Fibroblast of lung (primary cell): ENCODE data around the gene BCAR3. TPM values are rescaled to one million over a fixed set of nuclear protein-coding genes. Genes with fewer than 3 reads are reported as not detected.
A peak's percentile ranks its signal among the peaks of the same experiment; 100 is the strongest.

Experiments used
- DNase-seq, 2 donors: peaks; one replicate each; pipeline versions ENCODE4 v3.0.0 to v3.0.0-alpha.2; 2010; ENCODE audit warnings: low read depth in 2 of 2
- H2AFZ ChIP-seq: 2 replicates; pipeline ENCODE4 v1.5.1; 2012; ENCODE audit warnings: low read length, control low read depth, inconsistent platforms
- H3K27ac ChIP-seq: 2 replicates; pipeline ENCODE4 v1.5.1; 2011; ENCODE audit warnings: low read length, control low read depth; ENCODE audit not compliant: insufficient read depth
- H3K27me3 ChIP-seq: 2 replicates; pipeline ENCODE4 v1.5.1; 2011; ENCODE audit warnings: mild to moderate bottlenecking, low read length; ENCODE audit not compliant: control insufficient read depth, insufficient read depth
- H3K36me3 ChIP-seq: 2 replicates; pipeline ENCODE4 v1.5.1; 2011; ENCODE audit warnings: low read length; ENCODE audit not compliant: control insufficient read depth, insufficient read depth
- H3K4me1 ChIP-seq: 2 replicates; pipeline ENCODE4 v1.5.1; 2011; ENCODE audit warnings: low read length; ENCODE audit not compliant: control insufficient read depth, insufficient read depth; ENCODE audit errors: extremely low read depth
- H3K4me2 ChIP-seq: 2 replicates; pipeline ENCODE4 v1.5.1; 2011; ENCODE audit warnings: low read length, control low read depth; ENCODE audit not compliant: insufficient read depth; ENCODE audit errors: extremely low read depth
- H3K4me3 ChIP-seq, 4 experiments: fragments of 200-600 bp in 1 of 4; sonication (generic) in 1 of 4; replicated peaks in 1 of 4; 2 replicates each; pipeline ENCODE4 v1.5.1; 2011 to 2016; ENCODE audit warnings: low read length in 4 of 4, low read depth in 3 of 4, mild to moderate bottlenecking in 3 of 4, control low read depth in 2 of 4, inconsistent platforms in 1 of 4, mixed read lengths in 1 of 4; ENCODE audit not compliant: insufficient read depth in 1 of 4; ENCODE audit errors: control extremely low read depth in 1 of 4
- H3K79me2 ChIP-seq: 2 replicates; pipeline ENCODE4 v1.5.1; 2012; ENCODE audit warnings: mild to moderate bottlenecking, low read length, inconsistent platforms; ENCODE audit not compliant: control insufficient read depth, insufficient read depth
- H3K9ac ChIP-seq: 2 replicates; pipeline ENCODE4 v1.5.1; 2011; ENCODE audit warnings: mild to moderate bottlenecking, low read length, control low read depth; ENCODE audit not compliant: insufficient read depth
- H3K9me3 ChIP-seq: 2 replicates; pipeline ENCODE4 v1.5.1; 2012; ENCODE audit warnings: low read depth, low read length; ENCODE audit not compliant: control insufficient read depth, insufficient read depth
- H4K20me1 ChIP-seq: 2 replicates; pipeline ENCODE4 v1.5.1; 2011; ENCODE audit warnings: low read length; ENCODE audit not compliant: control insufficient read depth, insufficient read depth; ENCODE audit errors: extremely low read depth
- CTCF ChIP-seq, 2 donors: IDR thresholded peaks in 1 of 2; conservative IDR thresholded peaks in 1 of 2; 1 replicate in 1 of 2; 2 replicates in 1 of 2; pipeline ENCODE4 v1.5.1; 2011 to 2012; ENCODE audit warnings: low read length in 2 of 2, control low read depth in 1 of 2, inconsistent platforms in 1 of 2, low read depth in 1 of 2, mild to moderate bottlenecking in 1 of 2
- EZH2 ChIP-seq: IDR thresholded peaks from 2 replicates; pipeline ENCODE4 v1.5.1; 2012; ENCODE audit warnings: low read length, control low read depth, mild to moderate bottlenecking; ENCODE audit errors: missing control alignments
- polyA plus RNA-seq, 2 donors: library from polyadenylated mRNA; depleted of rRNA in 1 of 2; stranded (reverse) in 1 of 2; unstranded in 1 of 2; fragments of >200 nt; gene quantifications; 2 replicates each; pipeline ENCODE4 v1.2.1, GENCODE V29; 2011 to 2012; ENCODE audit warnings: missing spikeins in 1 of 2
- total RNA-seq: library from RNA; depleted of rRNA; stranded (reverse); fragments of >200 nt; gene quantifications from 2 replicates; pipeline ENCODE4 v1.2.1, GENCODE V29; 2014

The BCAR3 gene
- total and polyA plus RNA-seq, 2 donors (not counting 1 experiment from before 2014, with no cell fraction given) = 12.6 to 35.2 TPM

DNA sequence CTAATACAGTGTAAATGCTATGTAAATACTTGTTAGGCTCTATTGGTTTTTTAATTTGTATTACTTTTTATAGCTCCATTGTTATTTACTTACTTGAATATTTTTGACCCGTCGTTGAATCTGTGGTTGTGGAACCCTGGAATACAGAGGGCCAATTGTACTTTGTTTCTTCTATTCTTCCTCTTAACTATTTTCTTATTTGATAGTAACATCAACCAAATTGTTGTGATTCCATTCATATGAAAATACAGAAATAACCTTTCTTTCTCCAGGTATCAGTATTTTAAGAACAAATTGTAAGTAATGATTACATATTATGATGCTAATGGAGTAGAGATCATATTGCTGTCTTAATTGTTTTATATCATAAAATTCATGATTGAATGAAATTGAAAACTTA, 160.0 kb downstream of the BCAR3 start:
- H3K9me3 ChIP-seq = no peaks in the 10 kb centered on the region
- H3K79me2 ChIP-seq = no peaks in the 10 kb centered on the region
- no peaks in the 10 kb centered on the region for H3K4me1 ChIP-seq
- H3K36me3 ChIP-seq = no peaks in the 10 kb centered on the region
- H2AFZ ChIP-seq = no peak overlapping the region
- no peak overlapping the region for H3K27ac ChIP-seq
- no peak overlapping the region for H3K4me2 ChIP-seq
- no peak overlapping the region for H3K4me3 ChIP-seq
- TF ChIP-seq EZH2 (no peak), CTCF (conservative IDR thresholded peaks at IDR 0.05 in 1 of 2, IDR thresholded peaks at IDR 0.05 in 1 of 2; ENCODE audit: low read depth in 1 of 2, low read length in 2 of 2) (no peak)
- DNase-seq = no peak
- no peaks in the 10 kb centered on the region for H4K20me1 ChIP-seq
- no peaks in the 10 kb centered on the region for H3K27me3 ChIP-seq
- no peak overlapping the region for H3K9ac ChIP-seq

DNA sequence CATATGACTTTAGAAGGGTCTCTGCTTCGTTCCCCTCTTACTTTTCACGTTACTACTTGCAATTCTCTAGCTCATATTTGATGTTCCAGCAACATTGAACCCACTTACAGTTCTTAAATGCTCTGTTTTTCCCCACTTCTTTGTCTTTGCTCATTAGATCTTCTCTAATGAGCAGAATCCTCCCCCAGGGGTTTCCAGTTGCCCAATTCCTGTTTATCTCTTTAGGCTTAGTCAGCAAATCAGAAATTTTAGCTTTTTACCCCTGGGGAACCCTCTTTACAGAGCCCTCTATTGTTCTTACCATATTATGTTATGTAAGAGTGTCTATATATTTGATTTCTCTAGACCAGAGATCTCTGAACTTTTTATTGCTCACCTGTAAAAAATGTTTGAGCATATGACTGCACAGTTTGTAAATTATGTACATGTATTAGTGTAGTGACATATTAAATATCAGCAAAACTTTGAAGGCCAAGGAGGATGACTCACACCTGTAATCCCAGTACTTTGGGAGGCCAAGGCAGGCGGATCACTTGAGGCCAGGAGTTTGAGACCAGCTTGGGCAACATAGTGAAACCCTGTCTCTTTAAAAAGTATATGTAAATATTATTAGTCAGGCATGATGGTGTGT, 162.3 kb downstream of the BCAR3 start:
- Histone ChIP-seq H3K27me3 (no peaks in the 10 kb centered on the region), H3K27ac (no peak overlapping the region), H2AFZ (no peak overlapping the region), H3K4me1 (no peaks in the 10 kb centered on the region), H3K9me3 (no peaks in the 10 kb centered on the region), H3K9ac (no peak overlapping the region), H3K4me2 (no peak overlapping the region), H4K20me1 (no peaks in the 10 kb centered on the region), H3K4me3 (no peak overlapping the region), H3K36me3 (no peaks in the 10 kb centered on the region), H3K79me2 (no peaks in the 10 kb centered on the region)
- peak; percentile 21 to 40 for DNase-seq
- TF ChIP-seq CTCF (conservative IDR thresholded peaks at IDR 0.05 in 1 of 2, IDR thresholded peaks at IDR 0.05 in 1 of 2; ENCODE audit: low read depth in 1 of 2, low read length in 2 of 2) (no peak), EZH2 (no peak)

DNA sequence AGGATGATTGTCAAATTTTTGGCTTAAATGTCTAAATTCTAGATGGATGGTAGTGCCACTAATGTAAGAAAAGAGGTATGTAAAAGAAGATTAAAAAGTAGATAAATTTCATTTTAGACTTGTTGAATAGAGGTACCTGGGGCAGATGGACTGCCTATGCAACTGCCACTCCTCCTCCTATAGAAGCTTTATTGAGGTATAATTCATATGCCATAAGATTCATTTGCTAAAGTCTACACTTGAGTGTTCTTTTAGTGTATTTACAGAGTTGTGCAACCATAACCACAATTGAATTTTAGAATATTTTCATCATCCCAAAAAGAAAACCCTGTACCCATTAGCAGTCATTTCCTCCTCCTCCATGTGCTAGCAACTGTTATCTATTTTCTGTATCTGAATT, 163.1 kb downstream of the BCAR3 start:
- H3K9me3 ChIP-seq = no peaks in the 10 kb centered on the region
- H3K27me3 ChIP-seq = no peaks in the 10 kb centered on the region
- DNase-seq = peak in 1 of 2 donors; percentile 21
- no peak overlapping the region for H3K4me3 ChIP-seq
- H3K4me2 ChIP-seq = no peak overlapping the region
- no peak overlapping the region for H2AFZ ChIP-seq
- no peak overlapping the region for H3K9ac ChIP-seq
- no peaks in the 10 kb centered on the region for H3K79me2 ChIP-seq
- no peaks in the 10 kb centered on the region for H3K36me3 ChIP-seq
- TF ChIP-seq EZH2 (no peak), CTCF (conservative IDR thresholded peaks at IDR 0.05 in 1 of 2, IDR thresholded peaks at IDR 0.05 in 1 of 2; ENCODE audit: low read depth in 1 of 2, low read length in 2 of 2) (no peak)
- no peaks in the 10 kb centered on the region for H4K20me1 ChIP-seq
- H3K4me1 ChIP-seq = no peaks in the 10 kb centered on the region
- H3K27ac ChIP-seq = no peak overlapping the region
